GM18508 (cell line): ENCODE data around the gene IHH.

Source experiments
- ATAC-seq: cut with Tn5 transposase; IDR thresholded peaks from one replicate; pipeline ENCODE4 v1.9.1; 2021; ENCODE audit warnings: moderate number of reproducible peaks; ENCODE audit not compliant: insufficient read depth, unreplicated experiment

Gene IHH

GRCh38 chr2:219060821-219061791, at the start of gene IHH:
Gene IHH, minus strand, starts transcription at chr2:219060921. Its CDS starts 454 bp downstream, at chr2:219060467.
- ATAC-seq: no peak

GRCh38 chr2:219109471-219109870, 48.8 kb upstream of the IHH start:
- no peak for ATAC-seq

- ATAC-seq: no peak
Measured at GRCh38 chr2:219107758-219108157, 47.0 kb upstream of the IHH start.

- no peak for ATAC-seq
Measured at GRCh38 chr2:219106251-219106650, 45.5 kb upstream of the IHH start.

GRCh38 chr2:219104107-219105035, 43.6 kb upstream of the IHH start:
- ATAC-seq: no peak

- no peak for ATAC-seq
Measured at GRCh38 chr2:219099329-219099728, 38.6 kb upstream of the IHH start.

GRCh38 chr2:219095406-219095935, 34.8 kb upstream of the IHH start:
- ATAC-seq: no peak

GRCh38 chr2:219094171-219094570, 33.5 kb upstream of the IHH start:
- no peak for ATAC-seq

- ATAC-seq: no peak
Measured at GRCh38 chr2:219090436-219091299, 29.9 kb upstream of the IHH start.

- ATAC-seq: no peak
Measured at GRCh38 chr2:219089330-219089729, 28.6 kb upstream of the IHH start.

- ATAC-seq: no peak
Measured at GRCh38 chr2:219087848-219088247, 27.1 kb upstream of the IHH start.

GRCh38 chr2:219087361-219087760, 26.6 kb upstream of the IHH start:
- no peak for ATAC-seq

- ATAC-seq: no peak
Measured at GRCh38 chr2:219086196-219086595, 25.5 kb upstream of the IHH start.

GRCh38 chr2:219084791-219085190, 24.1 kb upstream of the IHH start:
- ATAC-seq: no peak

- ATAC-seq: no peak
Measured at GRCh38 chr2:219082332-219082958, 21.7 kb upstream of the IHH start.

GRCh38 chr2:219081701-219082331, 21.1 kb upstream of the IHH start:
- no peak for ATAC-seq

- ATAC-seq: no peak
Measured at GRCh38 chr2:219081096-219081495, 20.4 kb upstream of the IHH start.

- no peak for ATAC-seq
Measured at GRCh38 chr2:219079417-219079816, 18.7 kb upstream of the IHH start.

GRCh38 chr2:219078951-219079350, 18.2 kb upstream of the IHH start:
- no peak for ATAC-seq
